ENCODE measurements around the gene SAP30BP.
A peak's percentile ranks its signal among the peaks of the same experiment; 100 is the strongest.

SAP30BP gene

DNA sequence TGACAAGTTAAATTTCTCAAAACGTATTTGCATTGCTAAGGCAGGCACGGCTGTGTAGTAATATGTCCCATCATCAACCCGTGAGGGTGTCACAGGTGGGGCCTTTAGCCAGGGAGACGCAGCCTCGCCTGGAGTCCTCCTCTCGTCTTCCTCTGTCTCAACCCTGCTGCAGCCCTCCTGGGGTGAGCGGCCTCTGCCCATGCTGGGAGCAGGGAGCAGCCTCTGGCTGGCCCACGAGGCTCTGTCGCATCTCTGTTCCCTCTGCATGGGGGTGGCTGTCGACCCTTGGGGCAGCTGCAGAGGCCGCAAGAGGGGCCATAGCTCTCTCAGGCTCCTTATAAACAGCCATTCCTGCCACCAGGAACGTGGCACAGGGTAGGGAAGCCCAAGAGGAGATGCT is 34.7 kb upstream of the SAP30BP start:
- Histone ChIP-seq H3K27ac (ENCODE audit: low read length) (no peak overlapping the region), H3K4me2 (ENCODE audit: low read length) (no peak overlapping the region)

DNA sequence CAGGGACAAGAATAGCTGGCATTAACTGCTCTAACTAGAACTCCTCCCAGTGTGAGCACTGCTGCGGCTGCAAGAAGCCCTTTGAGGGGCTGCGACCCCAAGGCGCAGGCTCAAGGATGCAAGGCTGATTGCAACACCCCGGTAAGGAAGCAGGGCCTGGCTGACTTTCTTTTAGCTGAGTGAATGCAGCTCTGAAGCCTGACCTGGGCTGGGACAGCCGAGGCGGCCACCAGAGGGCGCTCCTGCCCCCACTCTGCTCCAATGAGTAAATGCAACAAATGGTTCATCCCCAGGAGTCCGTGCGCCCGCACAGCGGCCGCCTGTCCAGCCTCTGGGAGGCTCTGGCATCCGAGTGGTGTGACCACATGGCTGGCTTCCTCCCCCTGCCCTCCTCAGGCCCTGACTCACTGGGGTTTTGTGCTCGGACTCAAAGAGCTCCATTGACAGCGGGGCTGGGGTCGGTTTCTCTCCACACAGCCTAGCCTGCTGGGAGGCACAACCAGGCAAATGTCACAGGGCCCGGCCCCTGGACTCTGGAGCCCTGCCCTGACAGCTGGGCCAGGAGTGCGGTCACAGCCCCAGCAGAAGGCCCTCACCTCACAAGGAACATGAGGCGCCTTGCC is 34.2 kb upstream of the SAP30BP start, which contains the start of gene SMIM5:
TSS of gene SMIM5 (plus strand) at position 572 of the 623 bp plus-strand sequence. CDS start 6,768 bp downstream, outside the sequence.
- H3K4me2 ChIP-seq (ENCODE audit: low read length): peak within 1 kb of the TSS; percentile 55
- no peak within 1 kb of the TSS for H2AFZ ChIP-seq (ENCODE audit: low read depth, low read length)
- H3K27me3 ChIP-seq (ENCODE audit: low read depth, low read length): no peaks in the 10 kb centered on the region
- no peak within 1 kb of the TSS for H3K9ac ChIP-seq (ENCODE audit: low read length)
- H4K20me1 ChIP-seq (ENCODE audit: insufficient read depth, low read length): no peaks in the 10 kb centered on the region; the same call in 1 of the 2 replicates
- H3K79me2 ChIP-seq (ENCODE audit: low read length): no peaks in the 10 kb centered on the region
- H3K9me3 ChIP-seq (ENCODE audit: insufficient read depth, low read length): no peaks in the 10 kb centered on the region
- TF ChIP-seq, protein P1, sequence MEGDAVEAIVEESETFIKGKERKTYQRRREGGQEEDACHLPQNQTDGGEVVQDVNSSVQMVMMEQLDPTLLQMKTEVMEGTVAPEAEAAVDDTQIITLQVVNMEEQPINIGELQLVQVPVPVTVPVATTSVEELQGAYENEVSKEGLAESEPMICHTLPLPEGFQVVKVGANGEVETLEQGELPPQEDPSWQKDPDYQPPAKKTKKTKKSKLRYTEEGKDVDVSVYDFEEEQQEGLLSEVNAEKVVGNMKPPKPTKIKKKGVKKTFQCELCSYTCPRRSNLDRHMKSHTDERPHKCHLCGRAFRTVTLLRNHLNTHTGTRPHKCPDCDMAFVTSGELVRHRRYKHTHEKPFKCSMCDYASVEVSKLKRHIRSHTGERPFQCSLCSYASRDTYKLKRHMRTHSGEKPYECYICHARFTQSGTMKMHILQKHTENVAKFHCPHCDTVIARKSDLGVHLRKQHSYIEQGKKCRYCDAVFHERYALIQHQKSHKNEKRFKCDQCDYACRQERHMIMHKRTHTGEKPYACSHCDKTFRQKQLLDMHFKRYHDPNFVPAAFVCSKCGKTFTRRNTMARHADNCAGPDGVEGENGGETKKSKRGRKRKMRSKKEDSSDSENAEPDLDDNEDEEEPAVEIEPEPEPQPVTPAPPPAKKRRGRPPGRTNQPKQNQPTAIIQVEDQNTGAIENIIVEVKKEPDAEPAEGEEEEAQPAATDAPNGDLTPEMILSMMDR (IDR thresholded peaks at IDR 0.05; ENCODE audit: low read depth, low read length): peak; percentile 86
- no peak for TF ChIP-seq EZH2phosphoT487 (IDR thresholded peaks at IDR 0.05; ENCODE audit: low read depth)
- H3K36me3 ChIP-seq (replicated peaks; ENCODE audit: low read depth, low read length): peaks cover 7% of the 10 kb centered on the region
- H3K27ac ChIP-seq (ENCODE audit: low read length): no peak within 1 kb of the TSS; the same call in 1 of the 2 replicates
- peaks cover 16% of the 10 kb centered on the region for H3K4me1 ChIP-seq (ENCODE audit: low read length)
- no peak within 1 kb of the TSS for H3K4me3 ChIP-seq (ENCODE audit: low read length)

More for the DNA sequence above, 34.7 kb upstream of the SAP30BP start:
- Histone ChIP-seq H3K9ac (ENCODE audit: low read length) (no peak overlapping the region), H3K79me2 (ENCODE audit: low read length) (no peaks in the 10 kb centered on the region), H3K27me3 (ENCODE audit: low read depth, low read length) (no peaks in the 10 kb centered on the region), H3K4me3 (ENCODE audit: low read length) (no peak overlapping the region), H3K4me1 (ENCODE audit: low read length) (peaks cover 16% of the 10 kb centered on the region), H2AFZ (ENCODE audit: low read depth, low read length) (no peak overlapping the region), H3K9me3 (ENCODE audit: insufficient read depth, low read length) (no peaks in the 10 kb centered on the region), H3K36me3 (replicated peaks; ENCODE audit: low read depth, low read length) (peaks cover 6% of the 10 kb centered on the region), H4K20me1 (ENCODE audit: insufficient read depth, low read length) (no peaks in the 10 kb centered on the region; the same call in 1 of the 2 replicates)
- TF ChIP-seq, protein P1 (IDR thresholded peaks at IDR 0.05; ENCODE audit: low read depth, low read length): no peak
- TF ChIP-seq EZH2phosphoT487 (IDR thresholded peaks at IDR 0.05; ENCODE audit: low read depth): no peak

DNA sequence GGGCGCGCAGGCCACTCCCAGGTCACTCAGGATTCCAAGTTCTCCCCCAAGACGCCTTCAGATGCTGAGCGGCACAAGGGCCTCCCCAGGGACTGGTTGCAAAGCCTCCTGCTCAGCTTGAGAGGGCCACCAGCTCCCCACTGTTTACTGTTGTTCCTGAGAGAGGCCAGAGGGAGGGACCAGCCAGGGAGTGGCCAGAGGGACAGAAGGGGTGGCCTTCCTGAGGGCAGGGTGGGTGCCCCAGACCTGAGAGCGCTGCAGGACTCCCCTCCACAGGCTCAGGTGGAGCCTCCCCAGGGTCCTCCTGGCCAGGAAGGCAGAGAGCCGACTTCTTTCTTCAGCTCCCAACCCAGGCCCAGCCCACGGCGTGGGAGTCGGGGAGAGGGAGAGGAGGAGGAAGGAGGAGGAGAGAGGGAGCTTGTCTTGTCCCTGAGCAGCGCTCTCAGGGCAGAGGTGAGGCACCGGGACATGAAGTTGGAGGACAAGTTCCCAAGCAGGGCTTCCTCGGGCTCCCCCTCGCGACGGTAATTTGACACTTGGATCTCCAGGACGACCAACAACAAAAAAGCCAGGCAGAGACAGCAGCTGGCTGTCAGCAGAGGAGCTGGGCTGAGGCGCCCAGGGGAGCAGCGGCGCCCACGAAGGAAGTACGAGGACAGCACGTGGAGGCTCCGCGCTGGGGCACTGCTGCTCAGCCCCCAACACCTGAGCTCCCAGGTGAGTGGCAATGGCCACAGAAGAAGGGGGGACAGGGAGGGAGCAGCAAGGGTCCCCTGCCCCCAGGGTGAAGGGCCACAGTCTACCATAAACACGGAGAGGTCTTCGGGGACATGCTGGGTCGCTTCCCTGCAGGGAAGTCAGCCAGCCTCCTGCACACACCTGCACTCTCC is 33.4 kb upstream of the SAP30BP start:
- H3K27me3 ChIP-seq (ENCODE audit: low read depth, low read length): no peaks in the 10 kb centered on the region
- peaks cover 16% of the 10 kb centered on the region for H3K4me1 ChIP-seq (ENCODE audit: low read length)
- H3K27ac ChIP-seq (ENCODE audit: low read length): no peak overlapping the region; the same call in 1 of the 2 replicates
- H3K36me3 ChIP-seq (replicated peaks; ENCODE audit: low read depth, low read length): peaks cover 7% of the 10 kb centered on the region
- no peak overlapping the region for H2AFZ ChIP-seq (ENCODE audit: low read depth, low read length)
- no peaks in the 10 kb centered on the region; the same call in 1 of the 2 replicates for H4K20me1 ChIP-seq (ENCODE audit: insufficient read depth, low read length)
- H3K9me3 ChIP-seq (ENCODE audit: insufficient read depth, low read length): no peaks in the 10 kb centered on the region
- no peaks in the 10 kb centered on the region for H3K79me2 ChIP-seq (ENCODE audit: low read length)
- peak overlapping the region; percentile 55 for H3K4me2 ChIP-seq (ENCODE audit: low read length)
- no peak for TF ChIP-seq EZH2phosphoT487 (IDR thresholded peaks at IDR 0.05; ENCODE audit: low read depth)
- TF ChIP-seq, protein P1 (IDR thresholded peaks at IDR 0.05; ENCODE audit: low read depth, low read length): peak; percentile 51
- H3K4me3 ChIP-seq (ENCODE audit: low read length): no peak overlapping the region
- H3K9ac ChIP-seq (ENCODE audit: low read length): no peak overlapping the region

DNA sequence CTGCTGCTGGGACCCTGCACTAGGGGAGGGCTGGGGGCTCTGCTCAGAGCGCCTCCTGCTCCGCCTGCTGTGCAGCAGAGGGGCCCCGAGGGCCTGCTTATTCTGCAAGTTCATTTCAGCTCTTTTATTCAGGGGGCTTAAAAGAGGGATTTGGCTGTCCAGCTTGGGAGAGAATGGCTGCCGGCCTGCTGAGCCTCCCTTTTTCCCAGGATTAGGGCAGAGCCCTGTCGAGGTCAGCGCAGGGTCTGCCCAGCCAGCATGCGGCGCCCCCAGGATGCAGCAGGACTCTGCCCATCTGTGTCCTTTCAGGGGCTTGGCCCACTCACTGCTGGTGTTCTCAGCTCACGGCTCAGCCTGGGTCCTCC is 32.8 kb upstream of the SAP30BP start:
- H3K27me3 ChIP-seq (ENCODE audit: low read depth, low read length): no peaks in the 10 kb centered on the region
- no peaks in the 10 kb centered on the region for H3K79me2 ChIP-seq (ENCODE audit: low read length)
- H2AFZ ChIP-seq (ENCODE audit: low read depth, low read length): no peak overlapping the region
- no peak overlapping the region for H3K4me3 ChIP-seq (ENCODE audit: low read length)
- no peak overlapping the region for H3K27ac ChIP-seq (ENCODE audit: low read length)
- no peak overlapping the region for H3K9ac ChIP-seq (ENCODE audit: low read length)
- TF ChIP-seq, protein P1 (IDR thresholded peaks at IDR 0.05; ENCODE audit: low read depth, low read length): no peak
- H3K4me2 ChIP-seq (ENCODE audit: low read length): no peak overlapping the region; the same call in 1 of the 2 replicates
- H4K20me1 ChIP-seq (ENCODE audit: insufficient read depth, low read length): no peaks in the 10 kb centered on the region; the same call in 1 of the 2 replicates
- H3K9me3 ChIP-seq (ENCODE audit: insufficient read depth, low read length): no peaks in the 10 kb centered on the region
- peaks cover 16% of the 10 kb centered on the region for H3K4me1 ChIP-seq (ENCODE audit: low read length)
- H3K36me3 ChIP-seq (replicated peaks; ENCODE audit: low read depth, low read length): peaks cover 7% of the 10 kb centered on the region
